Peyer's patch (tissue), 4 donors: ENCODE measurements around the gene PNMA8B.

Experiments
- CTCF ChIP-seq, 6 experiments: fragments of 450-650 bp in 4 of 6; fragments of 200-600 bp in 2 of 6; sonication (generic) in 1 of 6; IDR thresholded peaks; one replicate each; pipeline ENCODE4 v1.5.1; 2017 to 2019; ENCODE audit warnings: antibody characterized with exemption in 6 of 6, mild to moderate bottlenecking in 3 of 6, moderate library complexity in 1 of 6
- POLR2A ChIP-seq, 2 donors: fragments of 450-650 bp; IDR thresholded peaks; one replicate each; pipeline ENCODE4 v1.5.1; 2017; ENCODE audit warnings: antibody characterized with exemption in 2 of 2, mild to moderate bottlenecking in 2 of 2, moderate library complexity in 2 of 2

GRCh38 chr19:46533078-46533620 lies 37.5 kb upstream of the PNMA8B start:
- TF ChIP-seq POLR2A (IDR thresholded peaks at IDR 0.05) = no peak
- TF ChIP-seq CTCF (IDR thresholded peaks at IDR 0.05) = no peak
